Measurements from ENCODE around the gene TRPV4.

Gene TRPV4

GRCh38 chr12:109760930-109761921 lies 72.0 kb downstream of the TRPV4 start:
- no peak for DNase-seq

DNA sequence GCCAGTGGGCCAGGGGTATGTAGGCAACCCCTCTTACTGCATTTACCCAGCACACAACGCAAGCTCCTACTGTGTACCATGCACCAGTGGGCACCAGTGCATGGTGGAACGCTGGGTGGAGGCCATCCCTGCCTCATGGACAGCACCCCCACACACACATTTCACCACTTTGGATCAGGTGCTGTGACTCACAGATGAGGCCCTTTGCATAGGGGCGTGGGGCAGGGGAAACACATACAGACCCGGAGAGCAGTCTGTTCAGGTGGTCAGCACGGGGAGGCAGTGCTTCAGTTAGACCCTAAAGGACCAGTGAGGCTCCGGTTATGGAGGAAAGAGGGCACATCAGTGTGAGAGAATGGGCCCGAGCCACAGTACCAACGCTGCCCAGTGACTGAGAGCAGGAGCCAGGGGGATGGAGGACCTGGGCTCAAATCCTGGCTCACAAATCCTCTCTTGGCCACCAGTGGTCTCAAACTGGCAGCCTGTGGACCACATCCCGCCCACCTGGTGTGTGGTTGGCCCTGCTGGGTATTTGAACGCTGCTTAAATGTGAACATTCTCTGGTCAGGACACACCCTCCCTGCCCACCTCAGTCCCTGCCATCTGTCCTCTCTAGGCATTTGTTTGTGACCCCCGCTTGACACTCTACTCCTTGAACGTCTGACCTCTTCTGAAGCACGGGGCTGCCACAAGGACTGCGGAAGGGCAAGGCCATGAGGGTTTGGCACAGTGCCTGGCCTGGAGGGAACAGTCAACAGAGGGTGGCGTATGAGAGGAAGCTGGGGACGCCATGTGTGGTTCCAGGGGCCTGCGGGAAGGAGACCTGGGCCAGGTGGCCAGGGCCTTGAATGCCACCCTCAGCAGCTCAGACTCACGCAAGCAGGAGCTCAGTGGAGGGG lies 72.9 kb downstream of the TRPV4 start:
- no peak for DNase-seq

- no peak for DNase-seq
These were observed 73.6 kb downstream of the TRPV4 start for GRCh38 chr12:109759595-109759994.

DNA sequence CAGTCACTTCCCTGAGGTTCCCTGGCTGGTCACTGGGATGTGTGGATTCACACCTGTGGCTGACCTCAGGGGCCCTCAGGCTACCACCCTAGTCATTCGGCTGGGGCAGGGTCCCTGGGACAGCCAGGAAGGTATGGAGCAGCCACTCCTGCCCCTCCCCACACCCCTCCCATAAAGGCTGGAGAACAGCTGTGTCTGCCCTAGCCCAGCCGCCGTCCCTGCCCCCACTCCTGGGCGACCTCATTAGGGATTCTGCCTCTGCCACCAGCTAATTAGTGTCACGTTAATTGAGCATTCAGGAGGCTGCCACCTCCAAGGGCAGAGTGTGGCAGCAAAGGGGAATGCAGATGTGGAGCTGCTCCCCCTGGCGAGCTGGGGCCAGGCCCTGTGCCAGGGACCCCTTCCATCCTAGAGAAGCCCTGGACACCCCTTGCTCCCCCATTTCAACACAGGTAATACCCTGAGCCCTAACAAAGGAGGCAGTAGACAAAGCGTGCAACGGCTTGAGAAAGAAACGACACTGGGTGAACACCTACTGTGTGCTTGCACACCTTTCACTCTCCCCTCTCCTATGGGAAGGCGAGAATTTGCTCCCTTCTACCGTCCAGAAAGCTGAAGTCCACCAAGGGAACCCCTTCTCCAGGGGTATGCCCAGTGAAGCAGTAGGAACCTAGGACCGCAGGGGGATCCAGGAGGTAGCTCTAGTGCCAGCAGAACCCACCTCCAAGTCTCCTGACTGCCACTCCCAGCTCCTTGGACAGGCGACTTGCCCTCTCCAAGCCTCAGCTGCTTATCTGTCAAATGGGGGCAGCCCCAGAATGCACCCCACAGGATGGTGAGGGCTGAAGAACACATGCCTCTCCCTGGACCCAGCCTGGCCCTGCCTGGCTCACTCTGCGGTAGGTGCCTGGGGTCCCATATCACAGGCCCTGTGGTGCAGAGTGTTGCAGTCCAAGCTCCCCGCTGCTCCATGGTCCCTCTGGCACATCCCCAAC lies 74.5 kb downstream of the TRPV4 start:
- no peak for DNase-seq

- no peak for DNase-seq
These were observed 75.4 kb downstream of the TRPV4 start for GRCh38 chr12:109757671-109758265.

DNA sequence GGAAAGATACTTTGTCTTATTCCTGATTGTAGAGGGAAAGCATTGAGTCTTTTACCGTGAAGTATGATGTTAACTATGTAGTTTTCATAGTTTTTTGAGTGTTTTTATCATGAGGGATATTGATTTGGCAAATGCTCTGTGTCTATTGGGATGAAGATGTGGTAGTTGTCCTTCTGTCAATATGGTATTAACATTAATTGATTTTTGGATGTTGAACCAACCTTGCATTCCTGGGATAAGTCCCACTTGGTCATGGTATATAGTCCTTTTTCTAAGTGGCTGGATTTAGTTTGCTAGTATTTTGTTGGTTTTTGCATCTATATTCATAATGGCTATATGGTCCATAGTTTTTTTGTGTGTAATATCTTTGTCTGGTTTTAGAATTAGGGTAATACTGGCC lies 76.7 kb downstream of the TRPV4 start:
- no peak for DNase-seq

GRCh38 chr12:109753959-109754358 lies 79.2 kb downstream of the TRPV4 start:
- no peak for DNase-seq

DNA sequence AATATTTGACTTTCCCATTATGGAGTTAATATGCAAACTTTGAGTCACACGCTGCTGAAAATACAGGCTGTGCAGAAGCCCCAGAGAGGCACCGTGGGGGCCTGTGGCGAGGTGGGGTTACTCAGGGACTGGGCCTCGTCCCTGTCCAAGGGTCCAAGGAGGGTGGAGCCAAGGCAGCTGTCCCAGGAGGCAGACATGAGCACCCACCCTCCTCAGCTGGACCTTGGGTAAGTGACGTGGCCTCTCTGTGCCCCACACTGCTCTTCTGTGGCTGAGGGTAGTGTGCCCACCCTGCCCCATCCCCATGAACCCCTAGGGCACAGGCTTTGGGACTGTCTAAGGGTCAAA lies 80.2 kb downstream of the TRPV4 start:
- DNase-seq, result no peak

GRCh38 chr12:109752117-109753053 lies 80.8 kb downstream of the TRPV4 start:
- no peak for DNase-seq

DNA sequence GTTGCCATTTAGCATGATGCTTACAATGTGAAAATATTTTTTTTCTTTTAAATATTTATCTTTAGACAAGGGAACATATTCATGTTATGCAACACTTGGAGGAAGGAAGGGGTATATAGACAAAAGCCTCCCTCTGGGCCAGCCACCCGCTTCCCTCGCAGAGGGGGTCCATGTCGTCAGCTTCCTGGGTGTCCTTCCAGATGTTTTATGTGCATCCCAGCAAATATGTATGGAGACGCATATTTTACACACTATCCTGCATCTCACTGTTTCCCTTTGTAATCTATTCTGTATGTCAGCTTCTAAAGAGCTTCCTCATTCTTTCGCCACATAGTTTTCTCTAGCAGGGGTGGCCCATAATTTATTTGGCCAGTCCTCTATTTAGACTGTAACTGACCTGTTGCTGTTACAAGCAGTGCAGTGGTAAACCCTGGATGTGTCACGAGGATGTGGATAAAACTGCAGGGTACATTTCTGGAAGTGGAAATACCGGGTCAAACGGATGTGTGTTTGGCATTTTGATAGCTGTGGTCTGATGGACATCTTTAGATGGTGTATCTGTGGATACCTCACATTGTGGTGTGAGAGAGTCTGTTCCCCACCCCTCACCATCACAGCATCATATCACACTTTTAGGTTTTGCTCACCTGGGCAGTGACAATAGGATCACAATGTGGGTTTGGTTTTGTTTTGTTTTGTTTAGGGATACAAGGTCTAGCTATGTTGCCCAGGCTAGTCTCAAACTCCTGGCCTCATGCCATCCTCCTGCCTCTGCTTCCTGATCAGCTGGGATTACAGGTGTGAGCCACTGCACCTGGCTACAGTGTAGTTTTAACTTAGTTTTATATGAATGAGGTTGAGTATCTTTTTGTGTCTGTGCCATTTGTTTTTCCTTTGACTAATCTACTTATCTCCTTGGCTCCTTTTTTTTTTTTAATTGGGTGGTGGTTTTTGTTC lies 87.9 kb downstream of the TRPV4 start:
- no peak for DNase-seq

GRCh38 chr12:109744026-109744425 lies 89.2 kb downstream of the TRPV4 start:
- DNase-seq, result no peak

DNA sequence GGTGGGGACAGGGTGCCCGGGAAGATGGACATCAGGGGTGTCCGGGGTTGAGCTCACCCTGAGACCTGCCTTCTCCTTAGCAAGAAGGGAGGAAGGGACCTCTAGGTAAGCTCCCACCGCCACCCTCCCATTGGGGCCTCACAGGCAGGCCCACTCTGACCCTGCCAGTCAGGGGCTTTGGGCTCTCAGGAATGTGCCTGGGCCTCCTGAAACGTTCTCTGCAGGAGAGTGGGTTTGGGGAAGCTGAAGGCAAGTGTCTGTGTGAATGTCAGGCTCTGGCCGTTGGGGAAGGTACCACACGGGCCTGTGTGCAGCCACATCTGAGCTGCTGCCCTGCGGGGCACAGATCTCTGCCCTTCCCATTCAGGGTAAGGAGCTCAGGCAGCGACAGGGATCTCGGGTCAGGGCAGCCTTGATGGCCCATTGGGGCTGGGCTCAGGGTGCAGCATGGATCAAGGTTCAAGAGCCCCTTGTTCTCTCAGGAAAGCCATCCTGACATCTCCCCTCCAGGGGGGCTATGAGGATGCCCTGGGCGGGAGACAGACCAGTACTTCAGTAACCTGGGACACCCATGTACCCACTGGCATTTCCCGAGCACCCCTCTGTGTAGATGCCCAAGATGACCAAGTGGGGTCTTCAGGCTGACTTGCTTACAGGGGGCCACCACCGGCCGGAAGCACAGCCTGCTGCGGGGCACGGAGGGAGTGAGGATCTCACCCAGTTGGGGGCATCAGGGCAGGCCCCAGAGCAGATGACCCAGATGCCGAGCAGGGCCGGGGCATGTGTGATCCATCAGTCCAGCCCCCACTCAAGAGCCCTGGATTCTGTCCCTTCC lies 89.9 kb downstream of the TRPV4 start:
- DNase-seq, result no peak

- DNase-seq, result no peak
These were observed 91.1 kb downstream of the TRPV4 start for GRCh38 chr12:109741970-109742703.

GRCh38 chr12:109741286-109741969 lies 91.8 kb downstream of the TRPV4 start:
- DNase-seq, result no peak

GRCh38 chr12:109740694-109741245 lies 92.4 kb downstream of the TRPV4 start:
- DNase-seq, result no peak

- DNase-seq, result no peak
These were observed 93.2 kb downstream of the TRPV4 start for GRCh38 chr12:109739747-109740693.
